HL-60 (cell line): ENCODE measurements around the gene ANTXR1.

ENCODE experiments used
- CTCF ChIP-seq: IDR thresholded peaks from one replicate; pipeline ENCODE4 v1.5.1; 2011; ENCODE audit warnings: low read length, control low read depth, inconsistent platforms; ENCODE audit not compliant: insufficient read depth
- POLR2AphosphoS5 ChIP-seq: IDR thresholded peaks from 2 replicates; pipeline ENCODE4 v1.6.1; 2012; ENCODE audit warnings: low read depth

GRCh38 chr2:69205491-69205890 lies 192.5 kb downstream of the ANTXR1 start:
- TF ChIP-seq CTCF = no peak
- TF ChIP-seq POLR2AphosphoS5 = no peak
